ENCODE results near the gene KDM5B.
"Not testable (repeated sequence)": the region's sequence is repeated elsewhere in the genome, so short reads cannot be mapped to it uniquely, and the experiment has no call there.

The KDM5B gene

GRCh38 chr1:202812176-202813026, 4.2 kb upstream of the KDM5B start:
- no peak for DNase-seq

GRCh38 chr1:202811296-202812175, 3.3 kb upstream of the KDM5B start:
- peak; percentile 4 for DNase-seq

- peak; percentile 74 for DNase-seq
These were observed 2.5 kb upstream of the KDM5B start, which contains the start of gene PCAT6 for GRCh38 chr1:202810615-202811295. Gene PCAT6 (plus strand): TSS chr1:202810954.

- no peak for DNase-seq
These were observed 2.0 kb upstream of the KDM5B start for GRCh38 chr1:202810193-202810614.

- DNase-seq, result no peak
These were observed 1.5 kb upstream of the KDM5B start for GRCh38 chr1:202809597-202810159.

GRCh38 chr1:202807451-202807925, 733 bp downstream of the KDM5B start:
- DNase-seq, result peak; percentile 24

GRCh38 chr1:202806845-202807450, 1.3 kb downstream of the KDM5B start:
- peak; percentile 6 for DNase-seq

- no peak for DNase-seq
These were observed 2.1 kb downstream of the KDM5B start for GRCh38 chr1:202805886-202806844.

GRCh38 chr1:202804126-202804525, 4.1 kb downstream of the KDM5B start:
- no peak for DNase-seq

- DNase-seq, result no peak
These were observed 5.0 kb downstream of the KDM5B start for GRCh38 chr1:202802998-202803932.

- DNase-seq, result no peak
These were observed 6.2 kb downstream of the KDM5B start for GRCh38 chr1:202802034-202802433.

- DNase-seq, result no peak
These were observed 7.0 kb downstream of the KDM5B start for GRCh38 chr1:202801175-202801574.

- no peak for DNase-seq
These were observed 7.5 kb downstream of the KDM5B start for GRCh38 chr1:202800742-202801141.

- DNase-seq, result no peak
These were observed 9.4 kb downstream of the KDM5B start for GRCh38 chr1:202798792-202799331.

- no peak for DNase-seq
These were observed 10.0 kb downstream of the KDM5B start for GRCh38 chr1:202798260-202798659.

GRCh38 chr1:202796670-202797069, 11.6 kb downstream of the KDM5B start:
- no peak for DNase-seq

- not testable (repeated sequence) for DNase-seq
These were observed 13.3 kb downstream of the KDM5B start for GRCh38 chr1:202794931-202795330.

GRCh38 chr1:202794051-202794740, 14.0 kb downstream of the KDM5B start:
- DNase-seq, result no peak
